ENCODE data around the gene SEC61A1.

SEC61A1 gene

DNA sequence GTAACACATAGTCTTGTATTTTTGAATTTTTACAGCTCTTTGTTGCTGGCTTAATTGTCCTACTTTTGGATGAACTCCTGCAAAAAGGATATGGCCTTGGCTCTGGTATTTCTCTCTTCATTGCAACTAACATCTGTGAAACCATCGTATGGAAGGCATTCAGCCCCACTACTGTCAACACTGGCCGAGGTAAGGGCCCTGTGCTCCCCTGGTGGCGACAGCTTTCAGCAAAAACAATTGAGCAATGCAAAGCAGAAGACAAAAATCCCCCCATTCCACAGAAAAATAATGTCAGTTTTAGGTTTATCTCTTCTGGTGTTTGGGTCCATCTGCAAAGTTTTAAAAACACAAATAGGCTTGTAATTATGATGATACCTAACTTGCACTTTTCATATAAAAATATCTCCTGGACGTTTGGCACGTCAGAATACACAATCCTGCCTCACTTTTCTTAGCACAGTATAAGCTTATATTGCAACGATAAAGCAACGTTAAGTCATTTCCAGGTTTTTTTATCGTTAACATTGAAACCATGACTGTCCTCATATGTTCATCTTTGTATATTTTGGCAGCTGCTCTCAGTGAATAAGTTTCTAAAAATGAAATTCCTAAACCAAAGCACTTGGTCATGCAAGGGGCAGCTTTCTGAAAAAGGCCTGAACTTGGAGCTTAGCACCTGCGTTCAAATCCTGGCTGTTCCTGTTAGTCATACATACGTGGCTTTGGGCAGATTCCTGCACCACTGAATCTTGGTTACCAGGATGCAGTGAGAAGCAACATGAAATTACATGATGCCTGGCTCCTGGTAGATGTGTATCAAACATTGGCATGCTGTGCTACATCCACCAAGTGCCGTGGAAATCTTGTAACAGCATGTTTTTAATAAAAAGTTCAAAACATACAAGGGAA lies 8.5 kb downstream of the SEC61A1 start:
- peak in 1 of 2 experiments; percentile 28 for DNase-seq

DNA sequence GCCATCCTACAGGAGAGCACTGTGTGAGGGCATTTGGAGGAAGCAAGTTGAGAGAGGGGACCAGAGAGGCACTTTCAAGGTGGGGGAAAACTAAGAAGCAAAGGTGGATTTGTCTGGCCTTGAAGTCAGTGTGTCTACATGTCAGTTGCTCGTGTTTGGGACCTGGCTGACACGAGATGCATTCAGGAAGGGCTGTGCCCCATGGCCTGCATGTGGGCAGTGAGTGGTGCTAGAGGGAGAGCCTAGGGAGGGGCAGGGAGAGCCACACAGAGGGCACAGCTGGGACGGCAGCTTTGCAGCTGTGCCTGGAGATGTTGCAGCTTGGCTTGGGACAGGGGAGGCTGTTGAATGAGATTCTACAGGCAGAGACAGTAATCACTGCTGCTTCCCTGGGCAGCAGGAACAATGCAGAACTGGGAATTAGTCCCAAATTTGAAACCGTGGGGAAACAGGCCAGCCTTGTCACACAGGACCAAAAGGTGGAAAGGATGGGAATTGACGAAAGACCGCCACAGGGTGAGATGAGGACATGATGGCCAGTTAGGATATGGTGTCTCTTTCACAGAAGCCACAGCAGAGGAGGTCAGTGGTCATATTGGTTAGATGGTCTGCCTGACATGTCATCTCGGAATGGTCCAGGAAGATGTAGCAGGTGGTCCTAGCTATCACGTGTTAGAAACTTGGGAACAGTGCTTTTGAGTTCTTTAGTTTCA lies 10.0 kb downstream of the SEC61A1 start:
- no peak for DNase-seq

DNA sequence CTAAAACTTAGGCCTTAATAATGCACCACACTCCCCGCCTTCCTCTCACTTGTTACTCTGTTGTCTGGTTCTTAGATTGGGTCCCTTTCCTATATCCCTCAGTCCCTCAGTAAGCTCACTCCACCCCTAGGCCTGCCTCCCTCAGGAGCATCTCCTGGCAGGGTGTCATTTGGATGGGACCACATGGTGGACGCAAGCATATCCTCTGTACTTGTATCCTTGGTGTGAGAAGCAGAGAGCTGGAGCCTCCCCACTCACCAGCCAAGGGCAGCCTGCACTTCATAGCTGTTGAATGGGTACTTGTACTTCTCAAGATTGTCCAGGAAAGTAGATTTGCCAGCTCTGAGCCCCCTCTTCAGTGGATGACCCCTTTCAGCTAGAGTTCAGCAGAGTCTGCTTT lies 11.6 kb downstream of the SEC61A1 start:
- no peak for DNase-seq

DNA sequence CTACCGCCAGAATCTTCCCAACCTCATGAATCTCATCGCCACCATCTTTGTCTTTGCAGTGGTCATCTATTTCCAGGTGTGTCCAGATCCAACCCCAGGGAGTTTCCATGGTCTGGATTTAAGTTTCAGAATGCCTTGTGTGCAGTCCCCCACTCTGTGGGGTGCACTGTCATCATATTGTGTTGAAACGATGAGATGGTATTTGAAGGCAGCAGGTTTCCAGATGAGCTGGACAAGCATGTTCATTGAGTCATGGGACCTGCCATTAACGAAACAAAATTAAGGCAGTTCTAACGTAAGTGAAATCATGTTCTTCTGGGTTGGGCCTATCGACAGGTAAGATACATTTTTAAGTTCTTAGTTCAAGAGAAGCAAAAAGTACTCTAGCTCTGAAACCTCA lies 12.7 kb downstream of the SEC61A1 start:
- DNase-seq: no peak

DNA sequence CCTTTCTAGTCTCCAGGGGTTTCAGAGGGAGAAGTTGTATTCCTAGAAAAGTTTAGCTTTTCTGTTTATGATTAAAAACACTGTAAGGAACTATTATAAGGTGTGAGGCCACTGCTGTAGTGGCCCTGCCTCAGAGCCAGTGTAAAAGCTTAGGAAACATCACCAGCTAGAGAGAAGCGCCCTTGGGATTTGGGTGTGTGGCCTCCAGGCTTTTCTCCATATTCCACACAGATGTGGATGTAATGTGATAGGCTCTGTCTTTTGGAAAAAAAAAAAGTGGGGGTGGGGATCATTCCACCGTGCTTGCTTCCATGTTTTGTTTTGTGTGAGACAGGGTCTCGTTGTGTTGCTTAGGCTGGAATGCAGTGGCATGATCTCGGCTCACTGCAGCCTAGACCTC lies 13.9 kb downstream of the SEC61A1 start:
- no peak for DNase-seq

DNA sequence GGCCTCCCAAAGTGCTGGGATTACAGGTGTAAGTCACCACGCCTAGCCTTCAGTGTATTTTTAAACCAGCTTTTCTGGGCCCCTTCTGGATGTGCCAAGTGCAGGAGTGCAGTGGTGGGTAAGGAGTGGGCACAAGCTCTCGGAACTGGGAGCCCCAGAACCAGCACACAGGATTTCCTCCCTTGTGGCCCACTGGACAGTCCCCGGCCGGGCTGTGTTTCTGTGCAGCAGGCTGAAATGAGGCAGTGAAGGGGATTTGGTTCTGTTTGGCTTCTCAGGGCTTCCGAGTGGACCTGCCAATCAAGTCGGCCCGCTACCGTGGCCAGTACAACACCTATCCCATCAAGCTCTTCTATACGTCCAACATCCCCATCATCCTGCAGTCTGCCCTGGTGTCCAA lies 14.4 kb downstream of the SEC61A1 start:
- DNase-seq: no peak

DNA sequence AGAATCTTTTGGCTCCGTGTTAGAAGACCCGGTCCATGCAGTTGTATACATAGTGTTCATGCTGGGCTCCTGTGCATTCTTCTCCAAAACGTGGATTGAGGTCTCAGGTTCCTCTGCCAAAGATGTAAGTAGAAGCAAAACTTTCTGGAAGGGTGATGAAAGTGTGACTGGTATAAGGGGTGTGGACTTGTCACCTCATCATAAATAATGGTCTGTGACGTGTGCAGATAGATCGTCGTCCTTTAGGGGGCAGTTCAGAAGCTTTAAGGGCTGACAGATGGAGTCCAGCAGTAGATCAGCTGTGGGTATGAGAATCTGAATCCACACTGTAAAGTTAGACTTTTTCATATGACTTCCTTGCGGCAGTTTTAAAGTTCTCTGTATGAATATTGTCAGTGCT lies 15.3 kb downstream of the SEC61A1 start:
- no peak for DNase-seq

DNA sequence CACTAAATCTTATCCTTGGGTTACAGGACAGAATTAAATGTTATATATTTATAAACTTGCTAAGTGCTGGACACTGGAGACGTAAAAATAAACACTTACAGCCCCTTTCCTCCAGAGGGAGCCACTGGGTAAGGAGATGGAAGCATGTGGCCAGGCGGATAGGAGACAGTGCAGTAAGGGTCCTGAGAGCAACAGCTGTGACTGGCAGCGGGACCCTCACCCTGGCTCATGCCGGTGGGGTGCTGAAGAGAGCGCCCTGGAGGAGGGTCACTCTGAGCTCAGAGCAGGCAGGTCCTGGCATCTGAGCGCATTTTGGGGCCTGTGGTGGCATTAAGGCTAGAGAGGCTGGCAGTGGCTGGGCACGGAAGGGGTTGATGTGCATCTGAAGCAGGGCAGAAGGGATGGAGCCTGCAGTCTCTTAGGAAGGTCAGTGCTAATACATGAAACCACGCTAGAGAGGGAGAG lies 16.0 kb downstream of the SEC61A1 start:
- DNase-seq: peak; percentile 29 to 57

DNA sequence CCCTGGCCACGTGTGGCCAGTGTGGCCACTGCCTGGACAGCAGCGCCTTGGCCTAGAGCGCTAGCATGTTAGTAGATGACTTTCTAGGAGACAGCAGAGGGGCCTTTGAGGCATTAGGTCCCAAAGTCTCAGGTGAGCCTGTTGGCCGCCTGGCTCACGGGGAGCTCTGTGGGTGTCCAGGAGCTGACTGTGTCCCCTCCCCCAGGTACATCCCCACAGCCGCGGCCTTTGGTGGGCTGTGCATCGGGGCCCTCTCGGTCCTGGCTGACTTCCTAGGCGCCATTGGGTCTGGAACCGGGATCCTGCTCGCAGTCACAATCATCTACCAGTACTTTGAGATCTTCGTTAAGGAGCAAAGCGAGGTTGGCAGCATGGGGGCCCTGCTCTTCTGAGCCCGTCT lies 17.0 kb downstream of the SEC61A1 start:
- no peak for DNase-seq

DNA sequence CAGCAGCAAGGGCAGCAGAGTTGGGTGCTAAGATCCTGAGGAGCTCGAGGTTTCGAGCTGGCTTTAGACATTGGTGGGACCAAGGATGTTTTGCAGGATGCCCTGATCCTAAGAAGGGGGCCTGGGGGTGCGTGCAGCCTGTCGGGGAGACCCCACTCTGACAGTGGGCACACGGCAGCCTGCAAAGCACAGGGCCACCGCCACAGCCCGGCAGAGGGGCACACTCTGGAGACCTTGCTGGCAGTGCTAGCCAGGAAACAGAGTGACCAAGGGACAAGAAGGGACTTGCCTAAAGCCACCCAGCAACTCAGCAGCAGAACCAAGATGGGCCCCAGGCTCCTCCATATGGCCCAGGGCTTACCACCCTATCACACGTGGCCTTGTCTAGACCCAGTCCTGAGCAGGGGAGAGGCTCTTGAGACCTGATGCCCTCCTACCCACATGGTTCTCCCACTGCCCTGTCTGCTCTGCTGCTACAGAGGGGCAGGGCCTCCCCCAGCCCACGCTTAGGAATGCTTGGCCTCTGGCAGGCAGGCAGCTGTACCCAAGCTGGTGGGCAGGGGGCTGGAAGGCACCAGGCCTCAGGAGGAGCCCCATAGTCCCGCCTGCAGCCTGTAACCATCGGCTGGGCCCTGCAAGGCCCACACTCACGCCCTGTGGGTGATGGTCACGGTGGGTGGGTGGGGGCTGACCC lies 18.8 kb downstream of the SEC61A1 start:
- no peak for DNase-seq

DNA sequence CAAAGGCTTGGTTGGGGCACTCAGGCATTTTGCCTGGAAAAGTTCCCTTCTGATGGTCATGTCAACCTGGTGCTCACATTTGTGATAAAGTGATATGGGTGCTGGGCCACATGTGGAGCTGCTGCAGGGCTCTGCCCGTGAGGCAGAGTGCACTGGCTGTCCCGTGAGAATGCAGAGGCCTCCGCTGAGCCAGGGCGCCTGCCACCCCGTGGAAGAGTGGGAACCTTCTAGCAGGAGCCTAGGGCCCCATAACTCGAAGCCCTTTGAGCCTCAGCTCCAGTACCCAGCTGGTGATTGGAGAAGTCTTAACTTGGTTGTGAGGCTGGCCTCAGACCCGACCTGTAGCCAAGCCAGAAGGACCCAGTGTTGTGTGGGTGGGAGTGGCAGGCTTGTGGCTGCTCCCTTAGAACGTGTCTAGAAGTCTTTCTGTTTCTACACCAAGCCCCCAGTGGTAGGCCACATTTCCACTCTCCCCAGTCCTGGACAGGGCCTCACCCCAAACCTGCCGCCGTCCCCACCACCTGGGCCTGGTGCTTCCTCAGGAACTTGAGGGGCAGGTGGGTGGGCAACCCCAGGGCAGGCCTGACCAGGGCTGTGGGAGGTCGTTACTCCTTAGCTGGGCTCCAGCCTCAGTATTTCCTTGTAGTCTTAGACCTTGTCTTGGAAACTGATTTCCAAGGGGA lies 19.7 kb downstream of the SEC61A1 start:
- no peak for DNase-seq

DNA sequence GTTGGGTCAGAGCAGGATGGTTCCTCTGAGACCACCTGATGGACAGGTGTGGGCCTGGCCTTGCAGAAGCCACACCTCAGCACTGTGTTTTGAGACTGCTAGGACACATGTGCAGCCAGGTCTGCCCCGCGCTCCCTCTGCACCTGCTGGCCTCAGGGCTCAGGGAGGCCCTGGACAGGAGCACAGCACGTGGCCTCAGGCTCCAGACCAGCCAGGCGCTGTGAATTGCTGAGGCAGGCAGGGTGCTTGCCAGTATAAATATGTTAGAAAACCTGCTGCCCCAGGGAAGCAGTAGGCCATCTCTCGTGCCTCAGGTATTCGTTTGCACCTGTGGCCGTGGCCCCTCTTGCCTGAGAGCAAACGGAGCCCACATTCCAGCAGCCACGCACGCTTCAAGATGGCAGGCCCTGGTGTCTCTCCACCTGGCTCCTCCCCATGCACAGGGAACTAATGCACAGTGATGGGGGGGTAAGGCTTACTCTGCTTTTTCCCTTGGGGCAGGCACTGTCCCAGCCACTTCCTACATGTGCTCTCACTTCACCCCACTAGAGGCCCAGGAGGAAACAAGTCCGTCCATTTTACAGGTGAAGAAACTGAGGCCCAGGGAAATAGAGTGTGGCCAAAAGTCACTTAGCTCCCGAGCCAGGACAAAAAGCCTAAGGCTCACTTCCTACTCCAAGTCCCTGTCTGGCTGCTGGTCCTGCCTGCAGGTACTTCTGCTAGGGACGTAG lies 20.4 kb downstream of the SEC61A1 start:
- no peak for DNase-seq

DNA sequence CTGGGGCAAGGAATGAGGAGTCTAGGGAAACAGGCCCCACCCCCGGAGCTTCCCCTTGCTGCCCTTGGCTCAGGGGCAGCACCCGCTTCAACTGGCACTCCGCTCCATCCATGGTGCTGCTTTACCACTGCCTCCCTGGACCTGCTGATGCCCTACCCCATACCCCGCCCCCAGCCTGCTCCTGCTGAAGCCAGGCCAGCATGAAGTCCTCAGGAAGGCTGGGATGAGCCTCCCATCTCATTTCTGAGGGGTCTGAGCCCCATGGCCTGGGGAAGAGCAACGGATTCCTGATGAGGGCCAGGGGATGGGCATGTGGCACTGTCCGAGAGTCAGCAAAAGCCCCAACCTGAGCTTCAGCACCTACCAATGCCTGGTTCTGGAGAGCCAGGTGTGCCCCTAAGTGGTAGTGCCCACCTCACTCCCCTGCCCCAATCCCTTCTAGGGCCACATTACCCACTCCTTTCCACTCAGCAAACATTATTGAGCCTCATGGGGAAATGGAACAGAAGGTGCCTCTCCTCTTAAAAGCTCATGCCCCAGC lies 21.0 kb downstream of the SEC61A1 start:
- DNase-seq: no peak

DNA sequence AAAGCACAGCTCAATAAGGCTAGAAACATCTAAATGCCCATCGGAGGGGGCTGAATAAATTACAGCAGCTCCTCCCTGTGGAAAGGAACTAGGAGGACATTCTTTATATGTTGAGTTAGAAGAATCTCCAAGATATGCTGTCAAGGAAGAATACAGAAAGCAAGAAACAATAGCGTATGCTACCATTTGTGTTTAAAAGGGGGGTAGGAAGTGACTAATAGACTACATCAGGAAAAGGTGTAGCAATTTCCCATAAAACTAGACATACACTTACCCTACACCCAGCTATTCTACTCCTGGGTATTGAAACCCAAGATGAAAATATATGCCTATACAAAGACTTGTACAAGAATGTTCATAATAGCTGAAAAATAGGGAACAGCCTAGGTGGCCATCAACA lies 21.6 kb downstream of the SEC61A1 start:
- no peak for DNase-seq

DNA sequence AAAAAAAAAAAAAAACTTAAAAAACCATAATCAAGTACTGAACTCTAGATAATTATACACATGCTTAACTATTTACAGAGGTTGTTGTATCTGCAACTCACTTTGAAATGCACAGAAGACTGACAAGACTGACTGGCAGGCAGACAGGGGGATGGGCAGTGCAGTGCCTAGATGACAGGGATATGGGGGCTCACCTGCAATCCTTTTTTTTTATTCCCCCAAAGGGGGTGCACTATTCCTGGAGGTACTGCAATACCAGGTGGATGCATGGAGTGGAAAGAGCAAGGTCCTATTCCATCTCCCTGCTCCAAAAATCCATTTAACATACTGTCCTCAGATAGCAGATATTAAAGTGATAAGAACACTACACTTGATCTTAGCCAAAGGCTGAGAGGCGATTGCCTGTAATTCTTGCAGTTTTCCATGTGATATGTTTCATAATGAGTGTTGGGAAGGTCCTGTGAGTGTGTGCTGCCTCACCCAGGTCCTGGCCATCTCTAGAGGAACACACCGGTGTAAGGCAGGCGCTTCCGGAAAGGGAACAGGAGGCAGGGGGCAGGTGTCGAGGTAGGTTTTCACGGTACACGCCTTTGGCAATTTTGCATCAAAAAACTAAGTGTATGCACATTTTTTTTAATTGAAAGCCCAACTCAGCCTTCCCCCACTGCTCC lies 22.7 kb downstream of the SEC61A1 start:
- DNase-seq: no peak

DNA sequence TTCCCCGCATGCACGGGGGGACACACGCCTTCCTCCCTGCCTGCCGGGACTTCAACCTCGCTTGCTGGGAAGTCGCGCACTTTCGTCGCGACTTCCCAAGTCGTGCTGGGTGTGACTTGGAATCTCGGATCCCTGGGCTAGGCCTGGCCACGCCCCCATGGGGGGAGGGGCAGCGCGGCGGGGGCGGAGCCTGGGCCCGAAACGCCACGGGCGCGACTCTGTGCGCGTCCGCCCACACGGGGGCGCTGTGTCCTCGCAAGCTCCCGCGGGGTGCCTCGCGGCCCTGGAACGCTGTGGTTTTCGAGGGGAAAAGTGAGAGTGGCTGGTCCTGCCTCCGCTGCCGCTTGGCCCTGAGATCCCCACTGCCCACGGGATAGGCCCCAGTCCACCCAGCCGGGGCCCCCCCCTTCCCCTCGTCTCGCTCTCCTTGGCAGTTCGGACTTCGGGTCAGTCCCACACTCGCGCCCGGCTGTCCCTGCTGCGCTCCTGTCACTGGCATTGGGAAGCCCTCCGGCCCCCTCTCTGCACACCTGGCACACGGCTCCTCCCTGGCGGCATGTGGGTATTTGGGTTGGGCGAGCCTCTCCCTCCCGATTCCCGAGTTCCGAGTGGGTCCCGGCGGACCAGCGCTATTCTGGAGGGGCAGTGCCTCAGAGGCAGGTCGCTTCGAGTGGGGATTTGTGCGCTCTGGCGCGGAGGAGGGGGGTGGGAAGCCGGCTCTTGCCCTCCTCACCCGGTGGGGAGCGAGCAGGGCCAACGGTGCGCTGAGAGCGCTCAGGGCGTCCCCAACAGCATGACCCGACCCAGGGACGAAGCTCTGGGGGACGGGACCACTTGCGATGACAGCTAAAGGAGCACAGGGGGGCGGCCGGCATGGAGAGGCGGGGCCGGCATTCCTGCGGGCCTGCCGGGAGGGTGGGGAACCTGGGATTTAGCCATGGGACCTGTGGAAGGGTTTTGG lies 23.6 kb downstream of the SEC61A1 start:
- peak; percentile 24 to 48 for DNase-seq

DNA sequence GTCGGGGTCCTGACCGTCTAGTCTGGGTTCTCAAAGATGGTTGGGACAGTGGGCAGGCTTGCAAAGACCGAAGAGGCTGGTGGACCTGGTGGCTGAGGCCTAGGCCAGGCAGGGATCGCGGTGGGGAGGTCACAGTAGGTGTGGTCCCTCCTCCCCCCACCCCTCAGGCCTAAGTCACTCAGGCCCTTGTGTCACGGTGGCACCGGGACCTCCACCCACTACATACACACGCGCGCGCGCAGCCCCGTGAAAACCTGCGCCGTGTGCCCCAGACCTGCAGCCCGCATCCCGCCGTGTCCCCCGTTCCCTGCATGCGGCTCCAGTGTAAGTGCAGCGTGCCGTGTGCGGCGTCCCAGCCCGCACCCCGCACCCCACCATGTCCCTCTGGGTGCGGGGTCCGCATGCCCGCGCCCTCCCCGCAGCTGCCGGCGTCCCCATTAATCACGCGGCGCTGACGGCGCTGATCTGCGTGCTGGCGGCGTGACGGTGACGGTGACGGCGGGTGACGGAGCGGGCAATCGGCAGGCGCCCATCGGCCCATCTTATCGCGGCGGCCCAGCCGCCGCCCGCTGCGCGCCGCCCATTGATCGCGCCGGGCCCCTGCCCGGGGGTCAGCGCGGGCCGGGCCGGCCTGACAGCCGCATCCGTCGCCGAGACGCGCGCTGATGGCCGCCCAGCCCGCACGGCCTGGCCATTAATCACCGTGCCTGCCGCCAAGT lies 24.4 kb downstream of the SEC61A1 start:
- no peak for DNase-seq

DNA sequence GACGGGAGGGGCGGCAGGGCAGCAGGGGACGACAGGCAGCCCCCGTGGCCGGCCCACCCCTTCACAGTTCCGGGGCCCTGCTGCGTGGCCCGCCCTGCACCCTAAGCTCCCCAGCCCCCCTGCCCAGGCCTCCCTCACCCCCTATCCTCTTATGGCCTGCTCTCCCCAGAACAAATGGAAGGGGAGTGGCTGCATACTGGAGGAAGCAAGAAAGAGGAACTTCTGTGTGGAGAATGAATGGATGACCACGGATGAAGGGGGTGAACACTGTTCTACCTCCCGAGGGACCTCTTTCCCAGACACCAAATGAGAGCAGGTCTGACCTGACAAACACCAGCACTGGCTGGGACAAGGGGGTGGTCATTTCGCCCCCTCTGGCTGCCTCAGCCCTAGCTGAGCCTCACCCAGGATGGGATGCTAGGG lies 25.0 kb downstream of the SEC61A1 start:
- DNase-seq: no peak

DNA sequence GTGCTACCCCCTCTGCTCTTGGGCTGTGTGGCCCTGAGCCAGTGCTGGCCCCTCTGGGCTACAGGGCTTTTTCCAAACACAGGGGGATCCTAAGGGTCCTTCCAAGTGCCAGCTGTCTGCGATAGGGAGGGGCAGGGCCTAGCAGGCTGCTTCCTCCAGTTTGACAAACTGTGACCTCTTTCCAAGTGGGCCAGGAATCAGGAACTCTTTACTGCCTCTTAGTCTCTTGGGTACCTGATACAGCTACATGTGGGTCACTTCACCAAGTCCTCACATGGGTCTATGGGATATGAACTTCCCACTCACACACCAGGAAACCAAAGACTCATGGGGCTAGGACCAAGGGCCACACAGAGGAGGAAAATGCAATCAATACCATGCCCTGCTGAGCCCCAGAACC lies 25.4 kb downstream of the SEC61A1 start:
- no peak for DNase-seq

Measured in SW 1271 (cell line).